ENCODE measurements around the gene RAB6B.

The RAB6B gene

DNA sequence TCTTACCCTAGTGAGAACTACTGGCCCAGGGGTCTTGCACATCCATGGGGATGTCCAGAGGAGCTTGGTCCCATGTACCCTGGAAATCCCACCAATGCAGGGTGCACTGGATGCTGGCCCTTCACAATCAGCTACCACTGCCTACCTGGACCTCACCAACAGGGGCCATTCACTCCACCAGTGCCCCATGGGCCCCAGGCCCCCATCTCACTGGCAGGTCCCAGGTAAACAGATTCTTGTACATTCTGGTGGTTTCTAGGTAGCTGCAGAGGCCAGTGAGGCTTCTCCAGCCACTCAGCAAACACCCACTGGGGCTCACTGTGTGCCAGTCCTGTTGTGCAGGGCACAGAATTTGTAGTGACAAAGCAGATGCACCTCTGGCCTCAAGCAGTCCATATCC is 24.9 kb downstream of the RAB6B start (continued):
- TF ChIP-seq ZNF416 (tag by site-specific recombination; IDR thresholded peaks at IDR 0.05) = no peak
- TF ChIP-seq SETDB1 (IDR thresholded peaks at IDR 0.05; ENCODE audit: insufficient read length, low read length) = no peak
- no peak for TF ChIP-seq ZNF221 (tag by site-specific recombination; IDR thresholded peaks at IDR 0.05; ENCODE audit: borderline replicate concordance)
- no peak for TF ChIP-seq ZNF121 (tag by site-specific recombination; IDR thresholded peaks at IDR 0.05)

DNA sequence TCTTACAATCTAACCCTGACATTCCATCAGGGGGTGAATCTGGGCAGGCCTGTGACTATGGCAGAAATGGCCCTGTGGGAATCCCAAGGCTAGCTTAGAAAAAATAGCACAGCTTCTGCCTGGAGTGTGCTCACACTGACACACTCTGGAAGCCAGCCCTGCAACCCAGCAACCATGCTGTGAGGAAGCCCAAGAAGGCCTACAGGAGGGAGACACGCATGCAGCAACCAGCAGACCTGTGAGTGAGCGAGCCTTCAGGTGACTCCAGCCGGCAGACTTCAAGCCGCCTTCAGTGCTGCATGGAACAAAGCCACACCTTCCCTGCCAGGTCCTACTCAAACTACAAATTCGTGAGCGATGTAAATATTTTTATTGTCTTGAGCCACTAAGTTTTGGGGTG is 26.1 kb downstream of the RAB6B start:
- POLR2A ChIA-PET = no interaction called here
- H3K4me1 ChIP-seq (ENCODE audit: control insufficient read depth, insufficient read depth, low read length) = no peaks in the 10 kb centered on the region
- H3K27ac ChIP-seq (ENCODE audit: extremely low read depth, low read depth, low read length) = no peak overlapping the region
- TF ChIP-seq ZNF416 (tag by site-specific recombination; IDR thresholded peaks at IDR 0.05) = no peak
- TF ChIP-seq, protein P1, sequence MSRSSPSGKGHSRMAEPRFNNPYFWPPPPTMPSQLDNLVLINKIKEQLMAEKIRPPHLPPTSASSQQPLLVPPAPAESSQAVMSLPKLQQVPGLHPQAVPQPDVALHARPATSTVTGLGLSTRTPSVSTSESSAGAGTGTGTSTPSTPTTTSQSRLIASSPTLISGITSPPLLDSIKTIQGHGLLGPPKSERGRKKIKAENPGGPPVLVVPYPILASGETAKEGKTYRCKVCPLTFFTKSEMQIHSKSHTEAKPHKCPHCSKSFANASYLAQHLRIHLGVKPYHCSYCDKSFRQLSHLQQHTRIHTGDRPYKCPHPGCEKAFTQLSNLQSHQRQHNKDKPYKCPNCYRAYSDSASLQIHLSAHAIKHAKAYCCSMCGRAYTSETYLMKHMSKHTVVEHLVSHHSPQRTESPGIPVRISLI (tag by site-specific recombination; IDR thresholded peaks at IDR 0.05) = no peak
- TF ChIP-seq ZNF19 (tag by site-specific recombination; IDR thresholded peaks at IDR 0.05; ENCODE audit: low read depth) = no peak
- no peak for TF ChIP-seq KLF1 (tag by site-specific recombination; IDR thresholded peaks at IDR 0.05)
- TF ChIP-seq ZNF10 (tag by site-specific recombination; IDR thresholded peaks at IDR 0.05) = no peak
- no peak for TF ChIP-seq MYNN (tag by site-specific recombination; IDR thresholded peaks at IDR 0.05; ENCODE audit: borderline replicate concordance)
- no peak for TF ChIP-seq KLF7 (tag by site-specific recombination; IDR thresholded peaks at IDR 0.05; ENCODE audit: borderline replicate concordance)
- no peak for TF ChIP-seq MEIS1 (CRISPR knock-in tag; IDR thresholded peaks at IDR 0.05; ENCODE audit: borderline replicate concordance)
- no peak for TF ChIP-seq ZNF76 (tag by site-specific recombination; IDR thresholded peaks at IDR 0.05; ENCODE audit: borderline replicate concordance, low read depth)
- TF ChIP-seq, protein P2, sequence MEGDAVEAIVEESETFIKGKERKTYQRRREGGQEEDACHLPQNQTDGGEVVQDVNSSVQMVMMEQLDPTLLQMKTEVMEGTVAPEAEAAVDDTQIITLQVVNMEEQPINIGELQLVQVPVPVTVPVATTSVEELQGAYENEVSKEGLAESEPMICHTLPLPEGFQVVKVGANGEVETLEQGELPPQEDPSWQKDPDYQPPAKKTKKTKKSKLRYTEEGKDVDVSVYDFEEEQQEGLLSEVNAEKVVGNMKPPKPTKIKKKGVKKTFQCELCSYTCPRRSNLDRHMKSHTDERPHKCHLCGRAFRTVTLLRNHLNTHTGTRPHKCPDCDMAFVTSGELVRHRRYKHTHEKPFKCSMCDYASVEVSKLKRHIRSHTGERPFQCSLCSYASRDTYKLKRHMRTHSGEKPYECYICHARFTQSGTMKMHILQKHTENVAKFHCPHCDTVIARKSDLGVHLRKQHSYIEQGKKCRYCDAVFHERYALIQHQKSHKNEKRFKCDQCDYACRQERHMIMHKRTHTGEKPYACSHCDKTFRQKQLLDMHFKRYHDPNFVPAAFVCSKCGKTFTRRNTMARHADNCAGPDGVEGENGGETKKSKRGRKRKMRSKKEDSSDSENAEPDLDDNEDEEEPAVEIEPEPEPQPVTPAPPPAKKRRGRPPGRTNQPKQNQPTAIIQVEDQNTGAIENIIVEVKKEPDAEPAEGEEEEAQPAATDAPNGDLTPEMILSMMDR (tag by site-specific recombination; IDR thresholded peaks at IDR 0.05) = no peak
- no peak for TF ChIP-seq ZNF792 (tag by site-specific recombination; IDR thresholded peaks at IDR 0.05)
- TF ChIP-seq ZNF521 (tag by site-specific recombination; IDR thresholded peaks at IDR 0.05) = no peak
- TF ChIP-seq TCF7L2 (IDR thresholded peaks at IDR 0.05; ENCODE audit: borderline replicate concordance, low read depth, low read length) = no peak
- TF ChIP-seq, protein P3, sequence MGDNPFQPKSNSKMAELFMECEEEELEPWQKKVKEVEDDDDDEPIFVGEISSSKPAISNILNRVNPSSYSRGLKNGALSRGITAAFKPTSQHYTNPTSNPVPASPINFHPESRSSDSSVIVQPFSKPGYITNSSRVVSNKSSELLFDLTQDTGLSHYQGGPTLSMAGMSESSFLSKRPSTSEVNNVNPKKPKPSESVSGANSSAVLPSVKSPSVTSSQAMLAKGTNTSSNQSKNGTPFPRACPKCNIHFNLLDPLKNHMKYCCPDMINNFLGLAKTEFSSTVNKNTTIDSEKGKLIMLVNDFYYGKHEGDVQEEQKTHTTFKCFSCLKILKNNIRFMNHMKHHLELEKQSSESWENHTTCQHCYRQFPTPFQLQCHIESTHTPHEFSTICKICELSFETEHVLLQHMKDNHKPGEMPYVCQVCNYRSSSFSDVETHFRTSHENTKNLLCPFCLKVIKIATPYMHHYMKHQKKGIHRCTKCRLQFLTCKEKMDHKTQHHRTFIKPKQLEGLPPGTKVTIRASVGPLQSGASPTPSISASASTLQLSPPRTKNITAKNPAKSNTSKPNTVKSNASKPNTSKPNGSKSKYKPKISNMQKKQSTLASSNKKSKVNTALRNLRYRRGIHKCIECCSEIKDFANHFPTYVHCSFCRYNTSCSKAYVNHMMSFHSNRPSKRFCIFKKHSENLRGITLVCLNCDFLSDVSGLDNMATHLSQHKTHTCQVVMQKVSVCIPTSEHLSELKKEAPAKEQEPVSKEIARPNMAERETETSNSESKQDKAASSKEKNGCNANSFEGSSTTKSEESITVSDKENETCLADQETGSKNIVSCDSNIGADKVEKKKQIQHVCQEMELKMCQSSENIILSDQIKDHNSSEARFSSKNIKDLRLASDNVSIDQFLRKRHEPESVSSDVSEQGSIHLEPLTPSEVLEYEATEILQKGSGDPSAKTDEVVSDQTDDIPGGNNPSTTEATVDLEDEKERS (tag by site-specific recombination; IDR thresholded peaks at IDR 0.05) = no peak
- TF ChIP-seq ZNF544 (tag by site-specific recombination; IDR thresholded peaks at IDR 0.05) = no peak
- no peak for TF ChIP-seq GLIS1 (tag by site-specific recombination; IDR thresholded peaks at IDR 0.05)
- TF ChIP-seq ZNF658 (tag by site-specific recombination; IDR thresholded peaks at IDR 0.05) = no peak
- TF ChIP-seq ZXDB (tag by site-specific recombination; IDR thresholded peaks at IDR 0.05) = no peak
- TF ChIP-seq ZNF174 (tag by site-specific recombination; IDR thresholded peaks at IDR 0.05) = no peak
- no peaks in the 10 kb centered on the region for H3K36me3 ChIP-seq (ENCODE audit: control insufficient read depth in 2 of 2, insufficient read depth in 1 of 2, low read length in 2 of 2)
- CTCF ChIA-PET = no interaction called here
- no peak overlapping the region for H3K4me3 ChIP-seq (ENCODE audit: low read depth, low read length)
- no peaks in the 10 kb centered on the region for H3K9me3 ChIP-seq (ENCODE audit: control insufficient read depth, insufficient read depth, low read depth, low read length)

Measured in HEK293 (cell line).